SH-SY5Y (cell line): ENCODE data around the gene PTBP1.

Source experiments
- GATA2 ChIP-seq: IDR thresholded peaks from 2 replicates; pipeline ENCODE4 v1.6.1; 2011; ENCODE audit warnings: mild to moderate bottlenecking, low read depth, low read length
- GATA3 ChIP-seq: IDR thresholded peaks from 2 replicates; pipeline ENCODE4 v1.6.1; 2011; ENCODE audit warnings: low read depth, mild to moderate bottlenecking, low read length, moderate library complexity

DNA sequence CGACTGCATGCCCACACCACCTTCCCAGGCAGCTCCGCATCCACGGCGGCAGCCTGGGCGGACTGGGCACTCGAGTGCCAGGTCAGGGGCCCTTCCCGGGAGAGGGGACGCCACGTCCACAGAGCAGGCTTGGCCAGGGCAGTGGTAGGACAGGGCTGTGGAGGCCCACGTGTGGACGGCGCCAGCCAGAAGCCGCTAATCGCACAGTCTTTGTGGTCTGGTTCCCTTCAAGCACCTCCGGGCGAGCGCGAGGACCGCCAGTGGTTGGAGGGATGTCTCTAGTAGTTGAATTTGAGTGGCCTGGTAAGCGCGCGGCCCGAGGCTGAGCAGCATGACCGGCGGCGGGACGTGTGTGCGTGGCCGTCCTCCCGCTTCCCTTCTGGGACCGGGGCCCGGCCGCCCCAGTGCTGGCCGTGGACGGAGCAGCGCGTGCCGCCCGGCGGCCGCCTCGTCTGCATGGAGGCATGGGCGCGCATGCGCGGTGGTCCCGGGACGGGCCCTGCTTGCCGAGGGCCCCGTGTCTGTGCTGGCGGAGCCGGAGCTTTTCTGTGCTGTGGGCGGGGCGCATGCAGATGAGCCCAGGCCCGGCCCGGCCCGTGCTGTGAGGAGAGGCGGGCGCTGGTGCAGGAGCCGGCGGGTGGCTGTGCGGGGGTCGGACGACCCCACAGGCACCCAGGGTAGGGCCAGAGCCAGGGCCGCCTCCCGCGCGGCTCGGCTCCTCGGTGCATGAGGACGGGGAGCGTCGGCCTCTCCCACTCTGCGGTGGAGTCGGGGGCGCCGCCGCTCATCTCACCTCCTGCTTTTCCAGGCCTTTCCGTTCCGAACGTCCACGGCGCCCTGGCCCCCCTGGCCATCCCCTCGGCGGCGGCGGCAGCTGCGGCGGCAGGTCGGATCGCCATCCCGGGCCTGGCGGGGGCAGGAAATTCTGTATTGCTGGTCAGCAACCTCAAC is 8.6 kb downstream of the PTBP1 start:
- TF ChIP-seq GATA3, result no peak
- TF ChIP-seq GATA2, result no peak
